GM12892 (cell line): ENCODE data around the gene ATL3.

Experiments used
- POLR2A ChIP-seq: IDR thresholded peaks from 2 replicates; pipeline ENCODE4 v1.6.1; 2011; ENCODE audit warnings: low read depth, low read length, control low read depth
- POLR2AphosphoS5 ChIP-seq: IDR thresholded peaks from 2 replicates; pipeline ENCODE4 v1.6.1; 2011; ENCODE audit warnings: low read depth, low read length, control low read depth
- TAF1 ChIP-seq: IDR thresholded peaks from 2 replicates; pipeline ENCODE4 v1.6.1; 2011; ENCODE audit warnings: low read depth, mild to moderate bottlenecking, control low read depth, low read length, borderline replicate concordance

DNA sequence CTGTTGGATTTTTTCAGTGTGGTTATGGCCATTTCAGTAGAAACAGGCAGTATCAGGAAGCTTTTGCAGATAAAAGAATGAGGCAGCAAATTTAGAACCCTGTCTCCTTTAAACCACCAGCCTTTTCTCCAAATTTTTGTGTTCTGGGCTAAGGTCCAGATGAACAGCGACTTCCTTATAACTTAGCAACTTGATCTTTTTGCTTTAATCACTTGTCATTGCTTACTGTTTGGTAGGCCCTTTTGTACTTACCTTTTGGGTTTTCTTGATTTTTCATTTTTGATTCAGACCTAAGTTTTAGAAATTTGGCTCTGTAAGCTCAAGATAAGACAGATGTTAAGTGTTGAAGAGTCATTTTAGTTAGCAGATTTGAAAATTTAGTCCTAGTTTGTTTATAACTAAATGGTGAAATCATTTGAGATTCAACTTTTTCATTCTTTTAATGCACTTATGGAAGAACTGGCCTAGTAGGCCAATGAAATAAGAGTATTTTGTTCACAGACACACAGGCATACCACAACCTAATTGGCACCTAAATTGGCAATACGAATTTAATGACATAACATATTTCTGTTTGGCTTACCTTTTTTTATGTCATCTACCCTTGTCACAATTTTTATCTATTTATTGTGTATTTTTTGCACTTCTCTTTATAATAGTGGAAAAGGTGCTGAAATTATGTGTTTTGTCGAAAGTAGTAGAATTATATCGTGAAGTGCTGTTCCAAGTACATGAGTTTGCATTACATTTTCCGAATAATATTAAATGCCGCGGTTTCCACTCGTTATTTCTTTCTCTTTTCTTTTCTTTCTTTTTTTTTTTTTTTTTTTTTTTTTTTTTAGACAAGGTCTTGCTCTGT, 12.2 kb upstream of the ATL3 start:
- TF ChIP-seq POLR2AphosphoS5 (no peak), POLR2A (no peak), TAF1 (no peak)
